Stomach smooth muscle (tissue), 2 donors: Measurements from ENCODE around the gene MPZL3.

ENCODE experiments used
- H3K27ac ChIP-seq: one replicate; pipeline ENCODE4 v1.7.0; 2013; ENCODE audit warnings: mild to moderate bottlenecking, low read length, inconsistent platforms
- H3K27me3 ChIP-seq, 2 donors: one replicate each; pipeline ENCODE4 v1.7.0; 2013; ENCODE audit warnings: low read length in 2 of 2; ENCODE audit not compliant: insufficient read depth in 2 of 2, control insufficient read depth in 1 of 2
- H3K36me3 ChIP-seq, 2 donors: one replicate each; pipeline ENCODE4 v1.7.0; 2013; ENCODE audit warnings: low read length in 2 of 2; ENCODE audit not compliant: control insufficient read depth in 2 of 2, insufficient read depth in 2 of 2
- H3K4me1 ChIP-seq: one replicate; pipeline ENCODE4 v1.7.0; 2013; ENCODE audit warnings: low read length; ENCODE audit not compliant: control insufficient read depth, insufficient read depth
- H3K4me3 ChIP-seq, 2 donors: one replicate each; pipeline ENCODE4 v1.7.0; 2013; ENCODE audit warnings: low read length in 2 of 2
- H3K9ac ChIP-seq, 2 donors: one replicate each; pipeline ENCODE4 v1.7.0; 2013; ENCODE audit warnings: low read length in 2 of 2, mild to moderate bottlenecking in 1 of 2
- H3K9me3 ChIP-seq, 2 donors: one replicate each; pipeline ENCODE4 v1.7.0; 2013; ENCODE audit warnings: low read length in 2 of 2; ENCODE audit not compliant: control insufficient read depth in 2 of 2
- donor health status: healthy.
- donor health status: Pancreatic carcinoma.

The MPZL3 gene

DNA sequence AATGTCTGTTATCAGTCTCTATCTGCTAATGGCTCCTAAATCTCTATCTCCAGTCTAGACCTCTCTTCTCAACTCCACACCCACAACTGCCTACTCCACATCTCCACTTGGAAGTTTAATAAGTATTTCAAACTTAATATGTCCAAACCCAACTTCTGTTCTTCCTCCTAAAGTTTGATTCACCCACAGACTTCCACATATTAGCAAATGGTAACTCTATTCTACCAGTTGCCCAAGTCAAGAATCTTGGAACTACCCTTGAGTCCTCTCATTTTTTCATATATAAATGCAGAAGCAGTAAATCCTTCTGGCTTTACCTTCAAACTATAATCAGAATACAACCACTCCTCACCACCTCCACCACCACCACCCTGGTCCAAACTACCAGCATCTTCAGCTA is 20.7 kb downstream of the MPZL3 start:
- H3K9me3 ChIP-seq, result no peaks in the 10 kb centered on the region
- H3K9ac ChIP-seq, result no peak overlapping the region
- no peaks in the 10 kb centered on the region for H3K27me3 ChIP-seq
- no peak overlapping the region for H3K4me3 ChIP-seq
- no peaks in the 10 kb centered on the region for H3K36me3 ChIP-seq
- H3K27ac ChIP-seq, result no peak overlapping the region
- H3K4me1 ChIP-seq, result no peaks in the 10 kb centered on the region

DNA sequence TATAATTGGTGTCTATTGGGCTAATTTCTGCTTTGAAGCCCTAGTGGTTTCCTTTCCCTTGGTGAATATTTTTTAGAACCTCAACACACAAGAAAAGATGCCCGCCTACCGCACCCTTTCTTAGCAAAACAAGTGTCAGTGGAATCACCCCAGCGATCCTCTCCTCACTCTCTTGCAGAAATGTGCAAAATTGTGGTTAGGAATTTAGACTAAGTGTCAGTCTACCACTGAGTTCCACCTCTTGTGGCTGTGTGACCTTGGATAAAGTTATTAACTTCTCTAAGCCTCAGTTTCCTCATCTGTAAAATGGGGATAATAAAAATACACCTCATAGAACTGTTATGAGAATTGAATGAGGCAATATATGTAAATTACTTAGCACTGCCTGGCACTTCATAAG is 22.1 kb downstream of the MPZL3 start:
- Histone ChIP-seq H3K27ac (no peak overlapping the region), H3K27me3 (no peaks in the 10 kb centered on the region), H3K4me1 (no peaks in the 10 kb centered on the region), H3K4me3 (no peak overlapping the region), H3K36me3 (no peaks in the 10 kb centered on the region), H3K9me3 (no peaks in the 10 kb centered on the region), H3K9ac (no peak overlapping the region)

DNA sequence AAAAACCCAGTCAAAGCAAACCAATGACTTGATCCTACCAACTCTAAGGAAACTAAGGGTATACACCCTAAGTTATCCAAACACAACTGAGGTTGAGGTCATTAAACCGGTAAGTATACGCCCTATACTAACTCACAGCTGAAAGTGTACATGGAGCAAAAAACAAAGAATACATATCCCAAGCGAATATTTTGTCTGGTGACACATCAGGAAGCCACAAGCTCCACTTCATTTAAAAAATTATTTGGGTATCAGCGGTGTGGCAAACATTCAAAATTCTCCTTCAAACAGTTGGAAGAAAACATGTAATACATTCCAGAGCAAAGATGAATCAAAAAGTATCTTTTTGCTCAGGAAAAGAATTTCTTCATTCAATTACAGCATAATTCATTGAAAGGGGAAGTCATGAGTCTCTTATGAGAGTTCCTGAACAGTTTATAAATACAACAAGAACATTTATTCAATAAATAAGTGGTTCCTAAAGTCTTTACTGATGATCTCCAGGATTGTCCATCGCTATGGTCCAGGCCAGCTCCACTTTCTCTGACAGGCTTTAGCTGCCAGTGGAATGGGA is 22.8 kb downstream of the MPZL3 start:
- Histone ChIP-seq H3K4me1 (no peaks in the 10 kb centered on the region), H3K36me3 (no peaks in the 10 kb centered on the region), H3K4me3 (no peak overlapping the region), H3K9me3 (no peaks in the 10 kb centered on the region), H3K27me3 (no peaks in the 10 kb centered on the region), H3K9ac (no peak overlapping the region), H3K27ac (no peak overlapping the region)

DNA sequence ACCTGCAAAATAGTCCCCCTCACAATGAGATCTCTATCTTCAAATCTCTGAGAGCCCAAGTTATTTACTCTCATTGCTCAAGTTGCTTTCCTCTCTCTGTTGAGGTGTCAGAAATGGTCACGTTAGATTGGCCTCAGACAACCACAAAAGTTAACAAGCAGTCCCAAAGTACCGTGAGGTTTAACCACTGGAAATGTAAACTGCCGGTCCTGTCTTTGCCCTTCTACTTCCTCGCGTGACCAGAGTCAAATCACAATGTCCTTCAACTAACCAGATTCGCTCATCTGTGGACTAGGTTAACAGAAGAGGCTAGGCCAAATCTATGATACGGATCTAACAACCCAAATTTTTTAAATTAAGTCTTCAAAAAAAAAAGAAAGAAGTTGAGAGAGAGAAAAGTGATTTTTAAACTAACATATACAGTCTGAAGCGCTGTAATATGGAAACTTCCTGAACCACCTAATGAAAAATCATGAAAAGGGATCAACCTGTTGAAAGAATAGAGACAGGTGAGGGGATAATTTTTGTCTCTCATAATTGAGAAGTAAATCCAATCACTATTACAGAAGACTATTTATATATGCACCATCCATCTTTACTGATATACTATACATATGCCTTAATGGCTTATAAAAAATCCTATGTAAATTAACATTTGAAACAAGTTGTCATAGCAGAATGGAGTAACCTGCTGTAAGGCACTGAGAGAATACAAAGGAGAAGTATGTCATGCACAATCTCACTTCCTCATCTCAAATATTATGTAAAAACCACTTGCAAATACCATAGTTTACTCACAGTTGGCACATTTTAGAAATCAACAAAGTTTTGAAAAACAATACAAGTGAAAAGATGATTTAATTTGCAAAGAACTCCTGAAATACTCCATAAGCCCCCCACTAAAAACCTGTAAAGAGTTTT is 24.0 kb downstream of the MPZL3 start:
- Histone ChIP-seq H3K36me3 (no peaks in the 10 kb centered on the region), H3K9ac (no peak overlapping the region), H3K27me3 (no peaks in the 10 kb centered on the region), H3K4me3 (no peak overlapping the region), H3K9me3 (no peaks in the 10 kb centered on the region), H3K4me1 (no peaks in the 10 kb centered on the region), H3K27ac (no peak overlapping the region)

DNA sequence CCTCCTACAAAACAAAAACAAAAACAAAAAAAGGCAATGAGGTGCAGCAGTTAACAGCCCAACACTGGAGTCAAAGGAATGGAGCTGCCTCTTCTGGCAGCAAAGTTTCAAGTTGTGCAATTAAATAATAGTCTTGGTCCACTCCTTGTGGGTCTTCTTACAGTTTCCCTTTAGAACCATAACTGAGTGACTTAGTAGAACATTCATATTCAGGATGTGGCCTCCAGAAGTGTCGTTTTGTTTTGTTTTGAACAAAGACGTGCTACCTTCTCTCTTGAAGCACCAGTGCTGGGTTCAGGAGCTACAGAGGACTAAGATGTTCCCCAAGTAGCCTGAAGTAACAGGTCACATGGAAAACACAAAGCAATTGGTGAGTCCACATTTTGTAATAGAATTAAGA is 25.4 kb downstream of the MPZL3 start:
- Histone ChIP-seq H3K4me3 (no peak overlapping the region), H3K27me3 (peaks cover 0 to 4% of the 10 kb centered on the region in 2 donors), H3K9me3 (no peaks in the 10 kb centered on the region), H3K36me3 (no peaks in the 10 kb centered on the region), H3K27ac (no peak overlapping the region), H3K4me1 (no peaks in the 10 kb centered on the region), H3K9ac (no peak overlapping the region)

DNA sequence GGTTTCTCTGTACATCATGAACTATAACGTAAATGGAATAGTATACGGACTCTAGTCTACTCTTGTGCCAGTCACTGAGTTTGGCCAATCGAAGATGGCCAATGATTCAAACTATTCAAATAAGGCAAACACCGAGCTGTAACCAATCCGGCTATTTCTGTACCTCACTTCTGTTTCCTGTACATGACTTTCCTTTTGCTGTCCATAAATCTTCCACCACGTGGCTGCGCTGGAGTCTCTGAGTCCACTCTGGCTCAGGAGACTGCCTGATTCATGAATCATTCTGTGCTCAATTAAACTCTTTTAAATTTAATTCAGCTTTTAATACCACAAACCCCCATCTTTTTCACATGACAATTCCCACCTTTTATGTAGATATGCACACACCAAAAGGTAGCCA is 25.9 kb downstream of the MPZL3 start:
- no peak overlapping the region for H3K27ac ChIP-seq
- peaks cover 2 to 4% of the 10 kb centered on the region in 2 donors for H3K27me3 ChIP-seq
- H3K36me3 ChIP-seq, result no peaks in the 10 kb centered on the region
- H3K4me1 ChIP-seq, result no peaks in the 10 kb centered on the region
- H3K4me3 ChIP-seq, result no peak overlapping the region
- no peaks in the 10 kb centered on the region for H3K9me3 ChIP-seq
- no peak overlapping the region for H3K9ac ChIP-seq

DNA sequence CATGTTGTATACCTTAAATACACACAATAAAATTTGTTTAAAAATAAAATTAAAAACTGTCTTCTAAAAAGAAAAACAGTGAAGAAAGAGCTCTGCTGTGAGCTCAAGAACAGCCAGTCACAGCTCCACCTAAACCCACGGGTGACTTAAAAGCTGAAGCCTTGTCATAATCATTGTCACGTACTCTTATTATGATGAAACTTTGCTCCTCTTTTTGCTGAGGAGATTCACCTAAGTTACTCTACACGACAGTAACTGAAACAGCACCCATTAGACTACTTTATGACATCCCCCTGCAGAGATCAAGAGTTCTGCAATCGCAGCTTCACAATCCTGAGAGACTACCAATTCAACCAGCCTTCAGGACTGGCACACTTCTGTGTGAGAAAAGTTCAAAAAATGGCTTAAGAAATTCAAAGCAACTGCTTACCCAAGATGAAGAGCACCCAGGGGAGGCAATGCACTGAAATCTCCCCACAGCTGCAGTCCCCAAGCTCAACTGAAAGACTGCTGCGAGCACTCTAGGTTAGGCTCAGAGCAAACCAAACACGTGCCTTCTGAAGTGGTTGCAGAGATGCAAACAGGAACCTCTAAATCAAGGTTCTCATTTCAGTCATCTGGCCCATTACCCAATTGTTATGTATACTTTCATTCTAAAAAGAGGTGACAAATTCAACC is 27.5 kb downstream of the MPZL3 start, which contains the start of gene JAML:
Gene JAML, minus strand, starts transcription at position 501 of the 678 bp plus-strand sequence. CDS start 10,145 bp downstream, outside the sequence.
- Histone ChIP-seq H3K4me1 (no peaks in the 10 kb centered on the region), H3K4me3 (no peak within 1 kb of the TSS), H3K27ac (no peak within 1 kb of the TSS), H3K9ac (no peak within 1 kb of the TSS), H3K27me3 (peaks cover 6 to 9% of the 10 kb centered on the region in 2 donors), H3K9me3 (no peaks in the 10 kb centered on the region), H3K36me3 (no peaks in the 10 kb centered on the region)

DNA sequence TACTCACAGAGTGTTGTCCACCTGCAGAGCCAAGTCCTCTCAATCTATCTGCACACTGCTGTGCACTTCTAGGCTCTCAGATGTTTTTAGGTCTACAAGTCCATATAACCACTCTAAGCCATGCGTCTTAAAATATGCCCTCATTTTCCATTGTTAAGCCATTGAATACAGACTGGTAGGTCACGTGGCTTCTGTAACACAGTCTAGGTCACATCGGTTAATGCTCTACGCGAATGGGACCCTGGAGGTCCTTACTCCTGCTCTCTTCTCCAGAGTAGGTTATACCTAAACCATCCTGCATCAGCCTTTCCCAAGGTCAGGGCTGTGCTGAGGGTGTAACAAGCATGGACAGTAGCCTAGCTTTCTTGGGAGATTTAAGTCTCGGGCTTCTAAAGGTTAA is 28.2 kb downstream of the MPZL3 start:
- Histone ChIP-seq H3K4me3 (no peak overlapping the region), H3K9me3 (no peaks in the 10 kb centered on the region), H3K9ac (no peak overlapping the region), H3K27me3 (peaks cover 6 to 12% of the 10 kb centered on the region in 2 donors), H3K36me3 (no peaks in the 10 kb centered on the region), H3K27ac (no peak overlapping the region), H3K4me1 (no peaks in the 10 kb centered on the region)

DNA sequence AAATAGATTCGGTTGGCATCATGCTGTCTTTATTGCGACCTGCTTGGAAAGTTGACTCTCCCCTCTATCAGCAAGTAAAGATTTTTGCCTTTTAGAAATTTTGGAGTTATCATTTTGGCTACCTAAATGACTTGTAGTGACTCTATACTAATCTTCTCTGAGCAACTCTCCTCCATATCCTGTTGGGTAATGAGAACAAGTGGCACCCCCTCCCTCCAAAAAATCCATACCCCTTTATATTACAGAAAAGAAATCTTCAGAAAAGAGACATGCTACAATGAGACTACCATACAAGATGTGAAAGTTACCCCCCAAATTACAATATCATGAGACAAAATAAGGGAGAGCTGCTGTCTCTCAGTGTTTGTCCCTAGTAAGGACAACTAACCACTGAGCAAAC is 28.6 kb downstream of the MPZL3 start:
- no peak overlapping the region for H3K4me3 ChIP-seq

DNA sequence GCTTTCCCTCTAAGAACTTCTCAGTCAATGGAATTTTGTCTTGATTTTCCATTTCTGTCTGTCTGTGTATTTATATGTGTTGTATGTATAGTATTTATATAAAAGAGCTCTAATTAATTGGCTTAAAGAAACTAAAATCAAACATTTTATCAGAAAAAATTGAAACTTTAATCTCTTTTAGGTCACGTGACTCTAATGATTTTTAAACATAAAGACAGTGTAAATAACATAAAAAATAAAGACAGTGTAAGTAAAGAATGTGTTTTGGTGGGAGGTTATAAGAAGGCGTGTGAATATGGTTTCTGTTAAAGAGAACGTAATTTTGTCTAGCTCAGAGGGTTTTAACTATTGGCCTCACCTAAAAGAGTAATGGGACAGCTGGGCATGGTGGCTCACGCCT is 29.7 kb downstream of the MPZL3 start:
- Histone ChIP-seq H3K9ac (no peak overlapping the region), H3K4me1 (no peaks in the 10 kb centered on the region), H3K4me3 (no peak overlapping the region)

More for the DNA sequence above, 28.6 kb downstream of the MPZL3 start:
- no peaks in the 10 kb centered on the region for H3K9me3 ChIP-seq
- H3K36me3 ChIP-seq, result no peaks in the 10 kb centered on the region
- H3K9ac ChIP-seq, result no peak overlapping the region
- no peak overlapping the region for H3K27ac ChIP-seq
- H3K27me3 ChIP-seq, result peaks cover 6 to 12% of the 10 kb centered on the region in 2 donors
- no peaks in the 10 kb centered on the region for H3K4me1 ChIP-seq

More for the DNA sequence above, 29.7 kb downstream of the MPZL3 start:
- H3K27me3 ChIP-seq, result peaks cover 6 to 16% of the 10 kb centered on the region in 2 donors
- H3K27ac ChIP-seq, result no peak overlapping the region
- H3K9me3 ChIP-seq, result no peaks in the 10 kb centered on the region
- H3K36me3 ChIP-seq, result no peaks in the 10 kb centered on the region
